Body of pancreas (tissue), 4 donors: ENCODE measurements around the gene EPHB1.

ENCODE experiments used
- POLR2A ChIP-seq, 3 donors: fragments of 450-650 bp; IDR thresholded peaks; one replicate each; pipeline ENCODE4 v1.6.1; 2016; ENCODE audit warnings: antibody characterized with exemption in 3 of 3, mild to moderate bottlenecking in 2 of 3
- TF ChIP-seq, protein P1 (sequence below), 7 experiments: fragments of 450-650 bp in 4 of 7; fragments of 200-600 bp in 3 of 7; sonication (generic) in 3 of 7; IDR thresholded peaks; one replicate each; pipeline ENCODE4 v1.5.1; 2016 to 2019; ENCODE audit warnings: antibody characterized with exemption in 7 of 7

DNA sequence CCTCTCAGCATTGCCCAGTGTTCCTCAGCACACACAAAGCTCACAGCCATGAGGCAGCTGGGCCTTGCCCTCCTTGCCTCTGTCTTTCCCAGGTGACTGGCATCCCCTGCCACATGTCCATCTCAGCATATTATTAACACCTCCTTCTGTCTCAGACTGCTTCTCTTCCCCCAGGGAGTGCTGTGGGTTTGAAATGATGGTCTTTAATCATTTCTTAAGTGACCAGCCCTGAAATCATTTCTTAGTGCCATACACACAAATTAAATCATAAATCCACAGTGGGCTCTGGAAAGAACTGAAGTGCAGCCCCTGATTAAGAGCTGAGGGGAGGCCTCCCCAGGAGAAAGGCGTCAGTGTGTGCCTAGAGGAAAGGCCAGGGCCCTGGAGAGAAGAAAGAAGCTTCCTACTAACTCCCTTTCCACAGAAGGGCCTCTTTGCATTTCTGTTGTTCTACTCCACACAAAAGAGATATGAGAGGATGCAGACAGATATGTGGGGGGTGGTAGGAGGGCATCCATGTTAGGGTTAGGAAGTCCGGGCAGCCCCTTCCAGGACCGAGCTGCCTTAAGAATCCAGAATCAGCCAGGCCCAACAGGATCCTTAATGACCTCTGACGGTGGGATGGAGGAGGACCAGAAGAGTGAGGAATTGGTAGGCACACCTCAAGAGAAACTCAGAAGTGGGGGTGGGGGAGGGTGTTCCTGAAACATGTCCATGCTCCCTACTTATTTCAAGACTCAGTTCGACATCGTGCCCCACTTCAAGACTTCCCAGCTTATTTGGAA lies 290.8 kb downstream of the EPHB1 start:
- TF ChIP-seq, protein P1, sequence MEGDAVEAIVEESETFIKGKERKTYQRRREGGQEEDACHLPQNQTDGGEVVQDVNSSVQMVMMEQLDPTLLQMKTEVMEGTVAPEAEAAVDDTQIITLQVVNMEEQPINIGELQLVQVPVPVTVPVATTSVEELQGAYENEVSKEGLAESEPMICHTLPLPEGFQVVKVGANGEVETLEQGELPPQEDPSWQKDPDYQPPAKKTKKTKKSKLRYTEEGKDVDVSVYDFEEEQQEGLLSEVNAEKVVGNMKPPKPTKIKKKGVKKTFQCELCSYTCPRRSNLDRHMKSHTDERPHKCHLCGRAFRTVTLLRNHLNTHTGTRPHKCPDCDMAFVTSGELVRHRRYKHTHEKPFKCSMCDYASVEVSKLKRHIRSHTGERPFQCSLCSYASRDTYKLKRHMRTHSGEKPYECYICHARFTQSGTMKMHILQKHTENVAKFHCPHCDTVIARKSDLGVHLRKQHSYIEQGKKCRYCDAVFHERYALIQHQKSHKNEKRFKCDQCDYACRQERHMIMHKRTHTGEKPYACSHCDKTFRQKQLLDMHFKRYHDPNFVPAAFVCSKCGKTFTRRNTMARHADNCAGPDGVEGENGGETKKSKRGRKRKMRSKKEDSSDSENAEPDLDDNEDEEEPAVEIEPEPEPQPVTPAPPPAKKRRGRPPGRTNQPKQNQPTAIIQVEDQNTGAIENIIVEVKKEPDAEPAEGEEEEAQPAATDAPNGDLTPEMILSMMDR (IDR thresholded peaks at IDR 0.05) = no peak
- no peak for TF ChIP-seq POLR2A (IDR thresholded peaks at IDR 0.05)
